GM19043 (cell line): ENCODE results near the gene TAS1R1.
"Not testable (repeated sequence)": the region's sequence is repeated elsewhere in the genome, so short reads cannot be mapped to it uniquely, and the experiment has no call there.

Experiments used
- ATAC-seq: cut with Tn5 transposase; IDR thresholded peaks from one replicate; pipeline ENCODE4 v1.9.1; 2021; ENCODE audit warnings: low read depth; ENCODE audit not compliant: unreplicated experiment

TAS1R1 gene

DNA sequence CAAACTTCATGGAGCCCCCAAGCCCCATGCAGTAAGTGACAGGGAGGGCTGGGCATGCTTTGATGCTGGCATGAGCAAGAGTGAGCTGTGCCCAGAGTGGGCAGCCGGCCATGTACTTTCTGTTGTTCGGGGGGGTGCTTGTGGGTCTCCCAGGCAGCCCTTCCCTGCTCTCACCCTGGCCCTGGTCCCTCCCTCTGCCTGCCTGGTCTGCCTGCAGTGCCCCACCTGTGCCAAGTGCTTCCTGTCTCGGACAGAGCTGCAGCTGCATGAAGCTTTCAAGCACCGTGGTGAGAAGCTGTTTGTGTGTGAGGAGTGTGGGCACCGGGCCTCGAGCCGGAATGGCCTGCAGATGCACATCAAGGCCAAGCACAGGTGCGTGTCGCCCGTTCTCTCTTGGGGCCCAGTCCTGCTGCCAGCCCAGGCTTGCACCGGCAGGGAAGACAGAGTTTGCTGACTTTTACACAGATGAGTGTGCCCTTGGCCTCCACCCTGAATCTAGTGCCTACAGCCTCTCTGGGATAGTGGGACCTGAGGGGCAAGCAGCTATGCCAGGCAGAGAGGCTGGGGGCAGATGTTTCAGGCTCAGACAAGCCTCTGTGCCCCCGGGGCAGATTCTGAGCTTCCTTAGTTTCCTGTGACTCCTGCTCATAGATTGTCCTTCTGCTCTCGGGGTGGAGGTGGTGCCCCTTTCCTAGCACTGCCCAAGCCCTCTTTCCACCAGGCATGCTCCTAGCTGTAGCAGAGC, 32.3 kb downstream of the TAS1R1 start:
- no peak for ATAC-seq

DNA sequence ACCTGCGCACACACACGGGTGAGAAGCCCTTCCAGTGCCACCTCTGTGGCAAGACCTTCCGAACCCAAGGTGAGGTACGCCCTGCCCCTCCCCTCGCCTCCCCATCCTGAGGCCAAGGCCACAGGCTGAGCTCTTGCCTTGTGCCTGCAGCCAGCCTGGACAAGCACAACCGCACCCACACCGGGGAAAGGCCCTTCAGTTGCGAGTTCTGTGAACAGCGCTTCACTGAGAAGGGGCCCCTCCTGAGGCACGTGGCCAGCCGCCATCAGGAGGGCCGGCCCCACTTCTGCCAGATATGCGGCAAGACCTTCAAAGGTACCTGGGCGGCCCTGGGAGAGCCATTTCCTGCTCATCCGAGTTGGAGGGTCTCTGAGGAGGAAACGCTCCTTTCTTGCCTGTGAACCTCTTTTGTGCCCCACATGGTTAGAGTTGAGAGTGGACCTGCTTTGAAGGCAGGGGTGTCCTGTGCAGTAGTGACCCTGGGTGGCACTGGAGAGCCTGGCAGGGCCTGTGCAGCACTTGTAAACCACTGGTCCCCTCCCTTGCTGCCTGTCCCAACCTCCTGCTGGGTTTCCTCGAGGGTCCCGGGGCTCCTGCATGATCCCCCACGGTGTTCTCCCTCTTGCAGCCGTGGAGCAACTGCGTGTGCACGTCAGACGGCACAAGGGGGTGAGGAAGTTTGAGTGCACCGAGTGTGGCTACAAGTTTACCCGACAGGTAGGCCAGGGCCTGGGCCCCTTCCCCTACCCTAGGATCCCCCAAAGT, 33.2 kb downstream of the TAS1R1 start:
- no peak for ATAC-seq

DNA sequence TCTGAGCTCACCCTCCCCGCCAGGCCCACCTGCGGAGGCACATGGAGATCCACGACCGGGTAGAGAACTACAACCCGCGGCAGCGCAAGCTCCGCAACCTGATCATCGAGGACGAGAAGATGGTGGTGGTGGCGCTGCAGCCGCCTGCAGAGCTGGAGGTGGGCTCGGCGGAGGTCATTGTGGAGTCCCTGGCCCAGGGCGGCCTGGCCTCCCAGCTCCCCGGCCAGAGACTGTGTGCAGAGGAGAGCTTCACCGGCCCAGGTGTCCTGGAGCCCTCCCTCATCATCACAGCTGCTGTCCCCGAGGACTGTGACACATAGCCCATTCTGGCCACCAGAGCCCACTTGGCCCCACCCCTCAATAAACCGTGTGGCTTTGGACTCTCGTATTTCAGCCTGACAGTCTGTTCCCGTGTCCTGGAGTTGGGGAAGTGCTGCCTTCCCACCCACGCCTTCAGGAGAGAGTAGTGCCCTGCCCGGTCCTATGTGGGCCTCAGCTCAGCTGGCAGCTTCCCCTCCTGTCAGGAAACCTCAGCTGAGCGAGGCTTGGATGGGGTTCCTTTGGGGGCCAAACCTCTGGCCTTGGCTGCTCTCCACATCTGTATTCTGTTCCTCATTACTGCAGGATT, 33.9 kb downstream of the TAS1R1 start:
- no peak for ATAC-seq

DNA sequence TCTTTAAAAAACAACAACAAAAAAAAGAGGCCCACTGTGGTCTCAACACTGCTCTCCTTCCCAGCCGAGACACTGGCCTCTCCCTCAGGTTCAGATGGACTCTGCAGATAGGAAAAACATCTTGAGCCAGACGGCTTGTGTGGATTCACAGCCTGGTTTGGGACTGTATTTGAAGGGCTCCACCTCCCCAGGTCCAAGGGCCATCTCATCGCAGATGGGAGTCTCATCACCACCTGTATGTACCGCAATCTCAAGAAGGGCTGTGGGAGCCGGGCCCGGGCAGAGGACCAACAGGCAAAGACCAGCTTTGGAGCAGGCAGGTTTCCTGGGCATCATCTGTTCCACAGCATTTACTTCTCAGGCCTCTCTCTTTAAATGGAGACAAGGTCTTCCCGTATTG, 34.9 kb downstream of the TAS1R1 start:
- ATAC-seq = no peak

DNA sequence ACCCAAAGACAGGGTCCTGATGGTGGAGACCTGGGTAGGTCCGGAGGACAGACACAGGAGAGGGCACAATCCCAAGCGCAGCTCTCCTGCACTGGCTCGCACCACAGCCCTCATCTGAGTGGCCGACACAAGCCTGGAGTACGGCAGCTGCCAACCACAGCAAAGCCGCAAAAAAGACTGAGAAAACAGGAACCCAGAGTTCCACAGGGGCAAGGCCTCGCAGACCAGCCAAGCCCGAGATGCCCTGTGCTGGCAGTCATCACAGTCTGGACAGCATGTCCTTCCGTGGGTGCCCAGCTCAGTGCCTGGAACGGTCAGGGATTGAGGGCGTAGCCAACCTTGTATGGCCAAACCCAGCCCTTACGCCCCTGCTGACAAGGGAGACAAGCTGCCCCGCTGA, 36.1 kb downstream of the TAS1R1 start:
- ATAC-seq = no peak

DNA sequence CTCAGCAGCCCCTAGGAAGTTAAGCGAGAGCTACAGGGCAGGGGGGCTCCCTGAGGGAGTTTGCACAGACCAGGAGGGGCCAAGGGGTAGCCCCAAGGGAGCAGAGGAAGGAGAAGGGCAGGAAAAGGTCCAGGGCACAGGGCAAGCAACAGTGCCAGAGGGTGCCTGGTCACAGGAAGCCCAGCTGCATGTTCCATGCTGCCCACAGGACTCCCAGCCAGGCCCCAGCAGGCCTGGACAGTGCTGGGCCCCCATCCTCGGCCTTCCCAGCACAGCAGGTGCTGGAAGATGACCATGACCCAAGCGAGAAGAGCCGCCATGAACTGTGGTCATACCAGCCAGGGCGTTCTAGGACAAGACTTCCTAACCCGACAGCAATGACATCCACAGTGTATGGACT, 36.5 kb downstream of the TAS1R1 start:
- ATAC-seq = no peak

DNA sequence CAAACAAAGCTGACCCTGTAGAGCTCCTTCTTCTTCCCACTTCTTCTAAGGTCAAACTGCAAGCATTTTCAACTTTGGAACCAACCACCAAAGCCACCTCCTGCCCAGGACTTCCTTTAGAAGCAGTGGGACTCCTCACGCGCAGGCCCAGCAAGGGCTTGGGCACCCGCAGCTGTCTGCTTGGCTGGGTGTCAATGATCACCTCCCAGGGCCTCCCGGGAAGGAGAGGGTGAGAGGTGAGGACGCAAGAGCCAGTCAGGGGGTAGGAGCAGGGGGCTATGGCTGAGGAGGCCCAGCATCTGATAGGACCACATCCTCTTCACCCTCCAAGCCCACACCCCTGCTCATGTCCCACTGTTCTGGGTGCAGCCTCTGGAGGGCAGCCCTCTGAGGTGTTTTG, 37.3 kb downstream of the TAS1R1 start:
- ATAC-seq = no peak

DNA sequence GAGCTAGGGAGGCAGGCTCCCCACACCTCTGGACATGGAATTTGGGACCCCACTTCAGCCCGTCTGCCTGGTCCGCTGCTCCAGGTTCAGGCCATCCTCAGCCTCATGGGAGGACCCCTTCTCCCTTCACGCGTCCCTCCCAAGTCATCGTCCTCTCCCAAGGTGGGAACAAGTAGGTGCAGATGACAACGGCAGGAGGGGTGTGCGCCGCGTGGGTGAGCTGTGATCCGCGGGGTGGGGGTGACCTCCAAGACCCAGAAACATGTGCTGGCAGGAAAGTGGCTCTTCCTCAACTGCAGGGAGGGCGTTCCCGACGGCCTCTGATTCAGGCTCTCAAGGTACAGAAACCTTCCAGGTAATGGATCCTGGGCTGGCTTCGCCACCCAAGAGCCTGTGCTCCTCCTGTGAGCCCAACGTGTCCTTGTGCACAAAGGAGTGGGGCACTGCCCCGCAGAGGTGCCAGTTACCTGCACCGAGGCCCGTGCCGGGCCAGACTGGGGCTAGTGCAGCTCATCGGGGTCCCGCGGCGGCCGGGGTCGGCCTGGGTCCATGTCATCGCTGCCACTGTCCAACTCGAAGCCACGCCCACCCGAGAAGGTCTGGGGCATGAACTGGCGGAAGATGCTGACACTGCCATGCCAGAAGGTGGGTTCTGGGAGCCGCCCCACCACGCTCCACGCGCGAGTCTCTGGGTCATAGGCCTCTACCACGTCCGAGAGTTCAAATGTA, 37.9 kb downstream of the TAS1R1 start:
- ATAC-seq = no peak

DNA sequence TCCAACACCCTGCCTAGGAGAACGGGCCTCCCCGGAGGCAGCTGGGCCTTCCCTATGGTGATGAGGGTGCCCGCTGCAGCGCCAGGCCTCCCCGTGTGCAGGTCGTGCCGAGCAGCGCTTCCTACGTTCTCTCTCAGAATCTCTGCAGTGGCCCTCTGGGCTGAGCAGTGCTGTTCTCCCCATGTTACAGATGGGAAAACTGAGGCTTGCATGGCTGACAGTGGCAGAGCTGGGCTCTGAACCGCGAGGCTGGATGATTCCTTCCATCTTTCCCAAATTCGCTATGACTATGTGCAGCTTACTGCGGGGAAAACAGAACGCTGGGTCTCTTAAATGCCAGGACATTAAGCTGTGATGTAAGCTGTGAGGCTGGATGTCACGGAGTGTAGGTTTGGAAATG, 38.7 kb downstream of the TAS1R1 start:
- ATAC-seq = no peak

DNA sequence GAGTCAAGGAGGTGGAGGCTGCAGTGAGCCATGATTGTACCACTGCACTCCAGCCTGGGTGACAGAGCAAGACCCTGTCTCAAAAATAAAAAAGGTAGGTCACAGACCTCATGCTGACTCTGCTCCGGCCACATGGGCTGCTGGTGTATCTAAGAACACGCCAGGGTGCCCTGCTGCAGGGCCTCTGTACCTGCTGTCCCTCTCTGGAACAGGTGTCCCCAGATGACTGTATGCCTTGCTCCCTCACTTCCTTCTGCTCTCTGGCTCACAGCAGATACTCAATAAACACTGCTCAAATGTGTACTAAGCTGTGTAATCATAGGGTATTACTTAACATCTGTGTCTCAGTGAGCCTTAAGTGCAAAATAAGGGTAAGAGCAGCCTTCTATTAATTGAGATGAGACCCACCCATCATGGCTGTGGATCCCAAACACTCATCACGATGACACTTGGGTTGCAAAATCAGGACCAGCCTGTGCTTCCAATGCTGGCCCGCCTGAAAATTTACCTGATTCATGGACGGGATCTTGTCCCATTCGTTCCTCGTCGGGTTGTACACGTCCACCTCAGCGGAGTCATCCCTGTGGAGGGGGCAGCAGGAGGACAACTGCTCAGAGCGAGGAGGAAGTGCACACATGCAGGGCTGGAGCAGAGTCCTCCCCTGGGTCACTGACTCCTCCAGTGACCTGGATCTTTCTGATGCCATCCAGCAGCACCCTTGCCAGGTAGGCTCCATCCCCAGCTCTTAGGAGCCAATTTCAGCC, 40.1 kb downstream of the TAS1R1 start:
- ATAC-seq = no peak

DNA sequence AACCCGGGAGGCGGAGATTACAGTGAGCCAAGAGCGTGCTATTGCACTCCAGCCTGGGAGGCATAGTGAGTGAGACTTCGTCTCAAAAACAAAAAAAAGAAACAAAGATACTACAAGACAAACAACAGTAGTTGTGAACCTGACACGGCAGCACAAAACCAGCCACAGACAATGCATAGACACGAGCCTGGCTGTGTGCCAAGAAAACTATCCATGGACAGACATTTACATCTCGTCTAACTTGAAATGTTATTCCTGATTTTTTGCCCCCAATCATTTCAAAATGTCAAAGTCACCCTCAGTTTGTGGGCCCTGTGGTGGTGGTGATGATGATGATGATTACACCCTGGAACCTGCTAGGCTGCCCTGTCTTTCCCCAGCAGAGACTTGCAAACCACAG, 41.2 kb downstream of the TAS1R1 start:
- no peak for ATAC-seq

DNA sequence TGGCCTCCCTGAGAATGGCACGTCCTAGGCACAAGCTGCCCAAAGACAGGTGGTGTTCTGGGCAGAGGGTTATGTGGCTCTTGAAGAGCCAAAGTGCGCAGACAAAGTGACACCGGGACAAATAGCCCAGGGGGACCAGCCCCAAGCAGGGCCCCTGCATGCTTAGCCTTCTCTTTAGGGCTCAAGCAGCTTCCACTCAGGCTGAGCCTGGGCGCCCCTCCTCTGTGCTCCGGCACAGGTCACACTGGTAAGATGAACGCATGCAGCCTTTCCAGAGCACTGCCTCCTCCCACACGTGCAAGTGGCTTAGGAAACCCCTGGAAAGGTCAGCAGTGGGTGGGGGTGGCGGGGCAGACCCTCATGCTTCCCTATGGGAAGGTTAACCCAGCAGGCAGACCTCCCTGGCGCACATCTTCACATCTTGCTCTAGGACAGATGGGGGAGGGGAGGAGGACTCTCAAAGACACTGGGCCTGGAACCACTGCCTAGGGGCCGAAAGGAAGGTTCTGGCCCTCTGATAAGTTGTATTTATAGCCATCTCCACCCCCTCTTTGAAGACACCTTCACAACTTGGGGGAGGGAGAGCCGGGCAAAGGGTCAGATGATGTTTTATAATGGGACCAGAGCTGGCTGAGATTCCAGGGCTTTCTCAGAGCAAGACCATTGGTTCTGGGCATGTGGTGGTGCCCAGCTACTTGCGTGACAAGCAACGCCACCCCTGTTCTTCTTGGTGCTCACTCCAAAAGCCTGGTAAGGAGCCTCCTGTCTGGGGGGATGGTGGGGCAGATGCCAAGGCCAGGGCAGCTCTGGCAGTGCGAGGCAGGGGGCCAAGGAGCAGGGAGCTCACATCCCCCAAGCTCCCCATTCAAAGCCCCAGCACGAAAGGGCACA, 42.0 kb downstream of the TAS1R1 start:
- ATAC-seq = no peak

DNA sequence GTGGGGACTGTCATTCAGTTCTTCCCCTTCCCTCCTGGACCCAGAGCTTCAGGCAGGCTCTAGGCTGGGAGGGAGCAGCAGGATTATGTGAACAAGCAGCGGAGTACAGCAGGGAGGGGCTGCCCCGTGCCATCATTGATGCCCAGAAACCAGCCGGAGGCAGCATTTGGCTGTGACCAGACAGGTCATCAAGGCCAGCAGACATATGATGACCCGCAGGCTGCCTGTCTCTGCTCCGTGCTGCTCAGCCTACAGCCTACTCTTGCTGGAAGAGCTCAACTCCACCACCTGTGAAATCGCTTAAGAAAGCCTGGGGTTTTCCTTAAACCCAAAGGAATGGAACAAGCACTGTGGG, 42.6 kb downstream of the TAS1R1 start:
- ATAC-seq = no peak

DNA sequence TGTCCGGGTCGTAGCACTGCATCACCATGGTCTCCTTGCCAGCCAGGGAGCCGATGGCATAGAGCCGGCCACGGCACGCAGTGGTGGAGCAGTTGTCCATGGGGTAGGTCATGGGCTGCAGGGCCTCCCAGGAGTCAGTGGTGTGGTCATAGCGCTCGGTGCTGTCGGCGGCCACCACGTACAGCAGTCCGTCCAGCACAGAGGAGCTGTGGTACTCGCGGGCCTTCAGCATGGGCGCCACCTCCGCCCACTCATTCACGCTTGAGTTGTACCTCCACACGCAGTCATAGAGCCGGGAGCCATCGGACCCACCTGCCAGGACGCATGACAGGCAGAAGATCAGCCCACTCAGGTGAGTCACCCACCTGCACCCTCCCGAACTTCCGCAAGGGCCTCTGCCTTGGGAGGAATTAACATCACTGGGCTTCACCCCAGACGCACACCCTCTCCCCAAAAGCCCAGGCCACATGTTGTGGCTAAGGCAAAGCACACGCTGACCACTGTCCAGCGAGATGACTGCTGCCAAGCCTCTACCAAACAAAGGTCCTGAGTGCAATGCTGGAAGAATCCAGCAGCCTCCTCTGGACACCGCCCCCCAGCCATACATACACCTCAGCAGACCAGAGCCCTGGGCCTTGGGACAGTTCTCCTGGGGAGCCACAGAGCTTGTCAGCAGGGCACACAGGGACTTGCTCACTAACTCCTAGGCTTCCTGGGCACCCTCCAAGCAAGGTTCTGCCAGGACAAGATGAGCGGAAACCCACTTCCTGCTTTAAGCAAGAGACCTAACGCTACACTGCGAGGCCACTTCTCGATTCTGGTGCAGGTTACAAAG, 44.3 kb downstream of the TAS1R1 start:
- ATAC-seq = no peak

DNA sequence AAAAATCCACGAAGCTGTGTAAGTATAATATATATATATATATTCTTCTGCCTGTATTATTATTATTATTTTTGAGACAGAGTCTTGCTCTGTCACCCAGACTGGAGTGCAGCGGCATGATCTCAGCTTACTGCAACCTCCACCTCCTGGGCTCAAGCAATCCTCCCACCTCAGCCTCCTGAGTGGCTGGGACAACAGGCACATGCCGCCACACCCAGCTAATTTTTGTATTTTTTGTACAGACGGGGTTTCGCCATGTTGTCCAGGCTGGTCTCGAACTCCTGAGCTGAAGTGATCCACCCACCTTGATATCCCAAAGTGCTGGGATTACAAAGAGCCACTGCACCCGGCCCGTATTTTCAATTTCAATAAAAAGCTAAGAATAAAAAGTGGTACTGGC, 44.9 kb downstream of the TAS1R1 start:
- not testable (repeated sequence) for ATAC-seq

DNA sequence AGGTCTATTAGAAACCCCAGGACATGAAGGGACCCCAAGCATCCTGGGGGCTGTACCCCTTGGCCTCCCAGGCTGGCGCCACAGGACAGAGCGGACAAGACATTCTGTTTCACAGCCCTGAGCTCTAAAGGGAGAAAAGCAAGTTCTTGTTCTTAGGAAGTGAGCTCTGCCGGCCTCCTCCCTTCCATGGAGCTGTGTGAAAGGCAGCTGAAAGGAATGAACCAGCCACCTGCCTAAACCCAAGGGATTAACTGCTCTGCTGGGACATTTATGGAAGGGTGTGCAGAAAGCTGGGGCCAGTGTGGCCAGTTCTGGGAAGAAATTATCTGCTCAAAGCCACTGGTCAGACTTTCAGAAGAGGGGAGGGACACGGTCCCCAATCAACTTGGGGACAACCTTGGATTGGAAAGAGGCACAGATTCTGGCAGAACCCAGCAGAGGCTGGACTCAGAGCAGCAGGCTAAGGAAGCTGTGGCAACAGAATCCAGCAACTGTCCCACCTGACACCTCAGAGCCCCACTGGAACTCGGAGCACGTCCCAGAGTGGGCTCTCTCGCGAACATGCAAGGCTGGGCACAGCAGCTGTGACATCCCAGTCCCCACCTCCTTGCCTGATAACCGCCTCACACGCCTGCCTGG, 45.4 kb downstream of the TAS1R1 start:
- ATAC-seq = no peak

DNA sequence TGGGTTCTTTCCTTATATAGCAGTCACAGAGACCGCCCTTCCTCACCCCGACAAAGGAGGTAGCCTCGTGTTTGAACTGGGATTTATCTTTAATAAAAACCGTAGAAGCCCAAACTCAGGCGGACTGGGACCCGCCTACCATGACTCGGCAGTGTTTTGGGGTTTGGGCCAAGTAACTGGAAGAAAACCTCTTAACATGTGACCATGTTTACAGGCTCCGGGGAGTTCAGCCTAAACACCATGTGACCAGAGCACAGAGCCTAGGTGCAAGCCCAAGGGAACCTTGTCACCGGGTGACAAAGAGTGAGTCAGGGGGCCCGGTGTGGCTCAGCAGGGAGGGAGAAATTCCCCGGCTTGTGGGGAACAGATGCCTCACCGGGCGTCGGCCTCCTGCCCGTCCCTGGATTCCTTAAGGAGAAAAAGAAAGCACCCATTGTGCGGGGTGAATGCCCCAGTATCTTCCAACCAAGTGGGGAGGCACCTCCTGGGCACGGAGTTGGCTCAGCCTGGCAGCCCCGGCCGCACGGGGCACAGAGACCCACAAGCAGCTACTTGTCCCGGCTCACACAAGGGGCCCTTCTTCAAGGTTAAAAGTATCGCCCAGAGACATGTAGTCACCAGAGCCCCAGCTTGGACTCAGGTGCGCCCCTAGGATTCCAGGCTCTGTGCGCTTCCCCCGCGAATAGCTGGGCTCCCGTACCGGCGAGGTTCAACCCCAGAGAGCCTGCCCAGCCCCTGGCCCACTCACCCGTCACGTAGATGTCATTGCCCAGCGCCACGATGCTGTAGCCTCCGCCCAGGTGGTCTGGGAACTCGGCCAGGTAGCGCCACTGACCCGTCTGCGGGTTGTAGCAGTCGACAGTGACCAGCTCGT, 46.2 kb downstream of the TAS1R1 start:
- no peak for ATAC-seq
